Keratinocyte (primary cell): ENCODE results near the gene TMEM225B. TPM values are rescaled to one million over a fixed set of nuclear protein-coding genes. Genes with fewer than 3 reads are reported as not detected.
A peak's percentile ranks its signal among the peaks of the same experiment; 100 is the strongest.

ENCODE experiments used
- DNase-seq: peaks from one replicate; pipeline ENCODE4 v3.0.0-alpha.2; 2011; ENCODE audit warnings: low read depth, missing footprints, low spot score
- FAIRE-seq: peaks from 2 replicates; lab custom pipeline; 2011; peaks lifted over from hg19 to GRCh38; lab: Jason Lieb, UNC
- H2AFZ ChIP-seq: 2 replicates; pipeline ENCODE4 v1.6.0; 2012; ENCODE audit warnings: low read length, control low read depth, inconsistent platforms; ENCODE audit not compliant: control insufficient read depth
- H3K27ac ChIP-seq: 2 replicates; pipeline ENCODE4 v1.5.1; 2011; ENCODE audit warnings: low read length; ENCODE audit not compliant: control insufficient read depth, insufficient read depth
- H3K27me3 ChIP-seq: 3 replicates; pipeline ENCODE4 v1.6.0; 2011; ENCODE audit warnings: low read length; ENCODE audit not compliant: control insufficient read depth, insufficient read depth; ENCODE audit errors: extremely low read depth
- H3K36me3 ChIP-seq, 2 experiments: 2 replicates in 1 of 2; 3 replicates in 1 of 2; pipeline ENCODE4 v1.5.1; 2011; ENCODE audit warnings: low read length in 2 of 2, mild to moderate bottlenecking in 1 of 2; ENCODE audit not compliant: control insufficient read depth in 2 of 2, insufficient read depth in 2 of 2; ENCODE audit errors: extremely low read depth in 1 of 2
- H3K4me1 ChIP-seq: 3 replicates; pipeline ENCODE4 v1.5.1; 2011; ENCODE audit warnings: low read length; ENCODE audit not compliant: control insufficient read depth, insufficient read depth; ENCODE audit errors: extremely low read depth
- H3K4me2 ChIP-seq: 3 replicates; pipeline ENCODE4 v1.6.0; 2011; ENCODE audit warnings: low read depth, low read length; ENCODE audit not compliant: control insufficient read depth, insufficient read depth; ENCODE audit errors: extremely low read depth
- H3K4me3 ChIP-seq, 3 experiments: fragments of 200-600 bp in 1 of 3; sonication (generic) in 1 of 3; 2 replicates in 2 of 3; 3 replicates in 1 of 3; pipeline ENCODE4 v1.5.1; 2011 to 2016; ENCODE audit warnings: low read length in 3 of 3, mild to moderate bottlenecking in 3 of 3, control low read depth in 2 of 3, inconsistent platforms in 1 of 3, low read depth in 1 of 3, mixed read lengths in 1 of 3, mixed run types in 1 of 3, moderate library complexity in 1 of 3; ENCODE audit not compliant: control insufficient read depth in 2 of 3, insufficient read depth in 2 of 3; ENCODE audit errors: extremely low read depth in 1 of 3
- H3K79me2 ChIP-seq: 2 replicates; pipeline ENCODE4 v1.6.0; 2012; ENCODE audit warnings: low read length; ENCODE audit not compliant: control insufficient read depth, insufficient read depth
- H3K9ac ChIP-seq: 3 replicates; pipeline ENCODE4 v1.6.0; 2011; ENCODE audit warnings: low read length; ENCODE audit not compliant: control insufficient read depth, insufficient read depth; ENCODE audit errors: extremely low read depth
- H3K9me1 ChIP-seq: 3 replicates; pipeline ENCODE4 v1.6.0; 2011; ENCODE audit warnings: low read length; ENCODE audit not compliant: control insufficient read depth, insufficient read depth; ENCODE audit errors: extremely low read depth
- H3K9me3 ChIP-seq: 2 replicates; pipeline ENCODE4 v1.5.1; 2012; ENCODE audit warnings: low read depth, low read length; ENCODE audit not compliant: control insufficient read depth
- H4K20me1 ChIP-seq: 3 replicates; pipeline ENCODE4 v1.6.0; 2011; ENCODE audit warnings: low read length; ENCODE audit not compliant: control insufficient read depth, insufficient read depth; ENCODE audit errors: extremely low read depth
- CTCF ChIP-seq, 3 experiments: IDR thresholded peaks in 1 of 3; conservative IDR thresholded peaks in 1 of 3; optimal IDR thresholded peaks in 1 of 3; 2 replicates in 2 of 3; 3 replicates in 1 of 3; pipeline versions ENCODE3 to v1.5.1; 2011; ENCODE audit warnings: low read length in 3 of 3, mild to moderate bottlenecking in 3 of 3, moderate library complexity in 2 of 3, control low read depth in 1 of 3, inconsistent platforms in 1 of 3; ENCODE audit not compliant: insufficient read depth in 2 of 3; ENCODE audit errors: extremely low read depth in 1 of 3
- EZH2 ChIP-seq: IDR thresholded peaks from one replicate; pipeline ENCODE4 v1.6.1; 2012; ENCODE audit warnings: inconsistent platforms, mild to moderate bottlenecking, low read length, moderate library complexity
- dilution Hi-C: fragments of 300-500 bp; cut with MboI; formaldehyde crosslinking; loops from one replicate; pipeline ENCODE4 v1.7.0; 2020; ENCODE audit warnings: low sequenced_read_pairs; ENCODE audit not compliant: extremely low pct_ligation_motif_present
- polyA plus RNA-seq, 5 experiments: library from polyadenylated mRNA; depleted of rRNA in 3 of 5; stranded (reverse) in 3 of 5; stranded (forward) in 1 of 5; unstranded in 1 of 5; fragments of >200 nt; gene quantifications; 1 replicate in 1 of 5; 2 replicates in 3 of 5; 3 replicates in 1 of 5; pipeline versions ENCODE4 v1.2.1 to v1.2.3, GENCODE V29; 2011 to 2012; ENCODE audit warnings: missing spikeins in 2 of 5, low read depth in 1 of 5, low replicate concordance in 1 of 5

TMEM225B gene
- polyA plus RNA-seq, 1 donor (not counting 4 experiments of a cell fraction or from before 2014, with no cell fraction given): 0.18 TPM

- Histone ChIP-seq H3K4me2 (peak overlapping the region; percentile 93), H3K27ac (peak overlapping the region; percentile 83), H3K27me3 (no peaks in the 10 kb centered on the region), H3K9me1 (no peaks in the 10 kb centered on the region), H3K9me3 (no peaks in the 10 kb centered on the region), H3K79me2 (peaks cover 59% of the 10 kb centered on the region), H2AFZ (no peak overlapping the region), H3K36me3 (peaks cover 8 to 41% of the 10 kb centered on the region in 2 experiments), H3K4me3 (peak overlapping the region in 2 of 3 experiments; percentile 14 to 28), H4K20me1 (no peaks in the 10 kb centered on the region), H3K9ac (peak overlapping the region; percentile 39), H3K4me1 (peaks cover 55% of the 10 kb centered on the region)
- dilution Hi-C loops: no loop called here
- FAIRE-seq: peak; percentile 91
- peak; percentile 72 for DNase-seq
- TF ChIP-seq CTCF (optimal IDR thresholded peaks at IDR 0.05 in 1 of 3, IDR thresholded peaks at IDR 0.05 in 1 of 3, conservative IDR thresholded peaks at IDR 0.05 in 1 of 3; ENCODE audit: extremely low read depth in 1 of 3, insufficient read depth in 2 of 3, low read length in 3 of 3) (no peak), EZH2 (no peak)
Measured at GRCh38 chr7:99560834-99561736, 37.0 kb upstream of the TMEM225B start.

DNA sequence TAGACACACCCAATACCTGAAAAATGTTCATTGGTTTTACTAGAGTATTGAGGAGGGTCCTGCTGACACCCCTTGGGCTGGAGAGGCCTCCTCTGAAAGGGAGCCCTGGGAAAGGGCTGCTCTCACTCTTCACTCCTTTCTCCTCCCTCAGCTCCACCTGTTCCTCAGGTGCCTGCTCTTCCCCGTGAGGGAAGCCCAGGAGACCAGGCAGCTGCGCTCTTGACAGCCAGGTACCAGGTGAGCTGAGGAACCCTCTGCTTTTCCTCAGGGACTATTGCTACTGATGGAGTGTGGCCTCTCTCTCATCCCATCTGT lies 36.4 kb upstream of the TMEM225B start:
- Histone ChIP-seq H3K4me2 (peak overlapping the region; percentile 93), H4K20me1 (no peaks in the 10 kb centered on the region), H3K79me2 (peaks cover 65% of the 10 kb centered on the region), H3K27me3 (no peaks in the 10 kb centered on the region), H3K9me1 (no peaks in the 10 kb centered on the region), H3K4me3 (peak overlapping the region in 1 of 3 experiments; percentile 6), H3K9me3 (no peaks in the 10 kb centered on the region), H3K4me1 (peaks cover 55% of the 10 kb centered on the region), H3K9ac (peak overlapping the region; percentile 39), H3K36me3 (peaks cover 9 to 41% of the 10 kb centered on the region in 2 experiments), H2AFZ (no peak overlapping the region), H3K27ac (peak overlapping the region; percentile 83)
- no peak for DNase-seq
- FAIRE-seq: no peak
- no peak for TF ChIP-seq EZH2
- TF ChIP-seq CTCF (optimal IDR thresholded peaks at IDR 0.05 in 1 of 3, IDR thresholded peaks at IDR 0.05 in 1 of 3, conservative IDR thresholded peaks at IDR 0.05 in 1 of 3; ENCODE audit: extremely low read depth in 1 of 3, insufficient read depth in 2 of 3, low read length in 3 of 3): no peak
- dilution Hi-C loops: no loop called here
